Activated T-helper 2 cell treated with anti-CD3 and anti-CD28 coated beads, Interferon-gamma antibody, Interleukin-2, Interleukin-4, amounts not matched to agents 10 μg/mL and 5 μg/mL and 100 μg/mL, durations not matched to agents 14 hours and 24 hours and 36 hours (primary cell): ENCODE data around the gene GLIS1. TPM values are rescaled to one million over a fixed set of nuclear protein-coding genes. Genes with fewer than 3 reads are reported as not detected.

Experiments used
- DNase-seq: peaks from one replicate; pipeline ENCODE4 v3.0.0; 2021; ENCODE audit warnings: low spot score
- H3K27ac Mint-ChIP-seq: one replicate; pipeline ENCODE4 v1.8.0; 2021; ENCODE audit warnings: mixed read lengths
- H3K27me3 Mint-ChIP-seq: one replicate; pipeline ENCODE4 v1.8.0; 2021; ENCODE audit warnings: low read depth, mixed read lengths
- H3K36me3 Mint-ChIP-seq: one replicate; pipeline ENCODE4 v1.8.0; 2021; ENCODE audit warnings: low read depth, mixed read lengths
- H3K4me1 Mint-ChIP-seq: one replicate; pipeline ENCODE4 v1.8.0; 2021; ENCODE audit warnings: low read depth, mixed read lengths
- H3K4me3 Mint-ChIP-seq: one replicate; pipeline ENCODE4 v1.8.0; 2021; ENCODE audit warnings: low read depth, mild to moderate bottlenecking, moderate library complexity, mixed read lengths
- H3K9me3 Mint-ChIP-seq: one replicate; pipeline ENCODE4 v1.8.0; 2021; ENCODE audit warnings: mixed read lengths
- intact Hi-C: fragments of 100-400 bp; cut with micrococcal nuclease; formaldehyde crosslinking; loops from one replicate; pipeline ENCODE4 v1.15.1; 2023
- total RNA-seq: library from RNA; stranded (reverse); gene quantifications from 2 replicates; pipeline ENCODE4 v1.2.3, GENCODE V29; 2022

The GLIS1 gene
- total RNA-seq, 1 donor from 2014 or later, result not detected

DNA sequence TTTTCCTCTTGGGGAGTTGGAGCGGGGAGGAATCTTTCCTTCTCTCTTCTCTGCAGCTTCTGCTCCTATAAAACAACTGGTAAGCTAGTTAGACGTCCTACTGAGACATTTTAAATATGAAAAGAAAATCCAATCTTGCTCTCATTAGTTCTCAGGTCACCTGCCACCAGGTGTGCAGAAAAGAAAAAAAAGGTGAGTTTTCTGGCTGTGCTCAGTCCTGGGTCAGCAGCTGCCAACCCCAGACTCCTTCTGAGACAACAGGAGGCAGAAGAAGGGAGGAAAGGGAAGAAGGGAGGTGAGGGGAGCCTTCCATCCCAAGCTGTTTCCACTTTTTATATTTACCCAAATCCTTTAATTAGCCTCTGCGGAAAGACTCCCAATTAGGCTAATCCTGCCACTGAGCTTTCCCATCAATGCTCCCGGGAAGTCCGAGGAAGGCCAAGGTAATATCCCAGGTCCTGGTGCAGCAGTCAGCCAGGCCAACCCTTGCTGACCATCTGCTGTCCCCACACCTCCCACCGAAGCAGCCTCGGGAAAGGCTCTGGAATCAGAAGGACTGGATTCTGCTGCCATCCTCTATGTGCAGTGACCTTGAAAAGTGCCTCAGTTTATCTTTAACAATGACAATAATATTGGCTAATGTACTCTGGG is 33.4 kb downstream of the GLIS1 start:
- no peaks in the 10 kb centered on the region for H3K36me3 Mint-ChIP-seq
- peaks cover 9% of the 10 kb centered on the region for H3K27me3 Mint-ChIP-seq
- no peak overlapping the region for H3K27ac Mint-ChIP-seq
- no peak overlapping the region for H3K4me3 Mint-ChIP-seq
- no peaks in the 10 kb centered on the region for H3K9me3 Mint-ChIP-seq
- no peak for DNase-seq
- intact Hi-C loops, result no loop called here
- no peaks in the 10 kb centered on the region for H3K4me1 Mint-ChIP-seq

DNA sequence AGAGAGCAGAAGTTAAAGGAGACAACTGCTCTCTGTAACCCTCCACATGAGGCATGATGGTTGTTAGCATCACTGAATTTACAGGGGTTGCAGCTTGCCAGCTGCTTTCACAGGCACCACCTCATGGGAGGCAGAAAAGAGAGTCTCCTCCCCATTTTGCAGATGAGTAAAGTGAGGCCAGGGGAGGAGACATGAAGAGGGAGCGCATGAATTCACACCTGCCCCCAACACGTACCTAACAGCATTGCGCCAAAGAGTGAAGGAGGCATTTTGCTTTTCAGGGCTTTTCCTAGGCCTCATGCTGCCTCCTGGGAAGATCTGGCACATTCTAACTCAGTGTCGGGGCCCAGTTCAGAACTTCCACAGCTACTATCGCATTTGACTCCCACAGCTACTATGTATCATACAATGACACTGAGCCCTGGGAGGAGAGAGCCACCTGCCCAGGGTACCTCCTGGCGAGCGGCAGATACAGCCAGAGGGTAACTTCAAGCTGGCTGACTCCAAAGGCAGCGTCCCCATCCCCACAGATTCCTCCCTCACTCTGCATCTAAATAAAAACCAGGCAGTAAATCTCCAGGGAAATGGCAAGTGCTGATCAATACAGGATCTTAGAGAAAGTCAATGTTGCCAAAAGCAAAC is 34.0 kb downstream of the GLIS1 start:
- H3K27ac Mint-ChIP-seq, result no peak overlapping the region
- H3K4me3 Mint-ChIP-seq, result no peak overlapping the region
- peaks cover 9% of the 10 kb centered on the region for H3K27me3 Mint-ChIP-seq
- H3K36me3 Mint-ChIP-seq, result no peaks in the 10 kb centered on the region
- no peaks in the 10 kb centered on the region for H3K9me3 Mint-ChIP-seq
- DNase-seq, result no peak
- no peaks in the 10 kb centered on the region for H3K4me1 Mint-ChIP-seq
- intact Hi-C loops, result no loop called here

DNA sequence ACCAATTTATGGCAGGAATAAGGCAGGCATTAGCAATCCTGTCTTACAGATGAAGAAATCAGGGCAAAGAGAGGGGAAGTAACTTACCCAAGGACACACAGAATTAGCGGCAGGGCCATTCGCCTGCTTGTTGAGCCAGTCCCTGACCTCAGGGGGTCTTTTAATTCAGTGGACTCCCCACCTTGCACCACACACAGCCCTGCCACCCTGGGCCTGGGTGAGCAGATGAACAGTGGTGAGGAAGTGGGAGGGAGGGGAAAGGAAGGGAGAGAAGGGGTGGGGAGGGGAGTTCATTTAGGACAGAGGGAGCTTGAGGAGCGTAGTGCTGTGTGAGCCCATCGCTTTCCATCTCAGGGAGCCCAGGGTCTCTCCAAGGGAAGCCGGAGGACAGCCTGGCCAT is 34.7 kb downstream of the GLIS1 start:
- H3K4me1 Mint-ChIP-seq, result no peaks in the 10 kb centered on the region
- no peak overlapping the region for H3K4me3 Mint-ChIP-seq
- peaks cover 9% of the 10 kb centered on the region for H3K27me3 Mint-ChIP-seq
- no peak for DNase-seq
- no peak overlapping the region for H3K27ac Mint-ChIP-seq
- H3K36me3 Mint-ChIP-seq, result no peaks in the 10 kb centered on the region
- no peaks in the 10 kb centered on the region for H3K9me3 Mint-ChIP-seq
- intact Hi-C loops, result no loop called here

DNA sequence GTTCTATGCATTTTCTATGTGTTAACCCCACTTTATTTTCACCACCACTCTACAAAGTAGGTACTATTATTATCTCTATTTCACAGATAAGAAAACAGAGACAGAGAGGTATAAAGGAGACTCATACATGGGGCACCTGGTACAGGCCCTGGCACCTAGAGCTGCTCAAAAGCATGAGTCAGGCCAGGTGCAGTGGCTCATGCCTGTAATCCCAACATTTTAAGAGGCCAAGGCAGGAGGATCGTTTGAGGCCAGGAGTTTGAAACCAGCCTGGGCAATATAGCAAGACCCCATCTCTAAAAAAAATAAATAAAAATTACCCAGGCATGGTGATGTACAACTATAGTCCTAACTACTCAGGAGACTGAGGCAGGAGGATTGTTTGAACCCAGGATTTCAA is 35.8 kb downstream of the GLIS1 start:
- H3K27ac Mint-ChIP-seq, result no peak overlapping the region
- no peaks in the 10 kb centered on the region for H3K9me3 Mint-ChIP-seq
- intact Hi-C loops, result no loop called here
- H3K36me3 Mint-ChIP-seq, result no peaks in the 10 kb centered on the region
- H3K4me1 Mint-ChIP-seq, result no peaks in the 10 kb centered on the region
- no peak for DNase-seq
- no peak overlapping the region for H3K4me3 Mint-ChIP-seq
- H3K27me3 Mint-ChIP-seq, result peaks cover 8% of the 10 kb centered on the region

DNA sequence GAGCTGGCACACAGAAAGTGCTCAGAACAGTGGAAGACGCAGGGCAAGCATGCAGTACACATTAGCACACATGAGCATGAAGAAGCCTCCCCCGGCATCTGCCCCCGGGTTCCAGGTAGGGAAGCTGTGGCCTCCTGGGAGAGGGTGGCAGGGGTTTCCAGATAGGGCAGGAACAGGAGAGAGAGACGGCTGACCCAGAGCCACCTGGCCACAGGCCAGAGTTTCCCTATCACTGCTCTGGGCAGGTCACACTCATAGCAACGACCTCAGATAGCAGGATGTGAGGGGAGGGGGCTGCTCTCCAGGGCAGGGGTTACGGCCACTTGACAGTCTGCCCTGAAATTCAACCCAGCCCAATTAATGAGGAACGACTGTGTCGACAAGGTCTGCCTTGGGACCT is 36.6 kb downstream of the GLIS1 start:
- no peak overlapping the region for H3K27ac Mint-ChIP-seq
- no peaks in the 10 kb centered on the region for H3K4me1 Mint-ChIP-seq
- intact Hi-C loops, result no loop called here
- H3K4me3 Mint-ChIP-seq, result no peak overlapping the region
- H3K36me3 Mint-ChIP-seq, result no peaks in the 10 kb centered on the region
- no peak for DNase-seq
- no peaks in the 10 kb centered on the region for H3K9me3 Mint-ChIP-seq
- H3K27me3 Mint-ChIP-seq, result peaks cover 8% of the 10 kb centered on the region

DNA sequence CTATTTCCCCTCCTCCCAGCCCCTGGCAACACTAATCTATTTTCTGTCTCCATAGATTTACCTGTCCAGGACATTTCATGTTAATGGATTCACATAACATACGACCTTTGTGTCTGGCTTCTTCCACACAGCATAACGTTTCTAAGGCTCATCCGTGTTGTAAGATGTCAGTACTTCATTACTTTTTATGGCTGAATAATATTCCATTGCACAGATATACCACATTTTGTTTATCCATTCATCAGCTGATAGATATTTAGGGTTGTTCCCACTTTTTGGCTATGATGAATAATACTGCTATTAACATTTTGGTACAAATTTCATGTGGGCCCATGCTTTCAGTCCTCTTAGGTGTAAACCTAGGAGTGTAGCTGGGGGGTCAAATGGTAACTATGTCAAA is 38.2 kb downstream of the GLIS1 start:
- H3K4me1 Mint-ChIP-seq, result no peaks in the 10 kb centered on the region
- peaks cover 5% of the 10 kb centered on the region for H3K27me3 Mint-ChIP-seq
- no peak overlapping the region for H3K4me3 Mint-ChIP-seq
- no peaks in the 10 kb centered on the region for H3K9me3 Mint-ChIP-seq
- no peaks in the 10 kb centered on the region for H3K36me3 Mint-ChIP-seq
- DNase-seq, result no peak
- no peak overlapping the region for H3K27ac Mint-ChIP-seq
- intact Hi-C loops, result no loop called here

DNA sequence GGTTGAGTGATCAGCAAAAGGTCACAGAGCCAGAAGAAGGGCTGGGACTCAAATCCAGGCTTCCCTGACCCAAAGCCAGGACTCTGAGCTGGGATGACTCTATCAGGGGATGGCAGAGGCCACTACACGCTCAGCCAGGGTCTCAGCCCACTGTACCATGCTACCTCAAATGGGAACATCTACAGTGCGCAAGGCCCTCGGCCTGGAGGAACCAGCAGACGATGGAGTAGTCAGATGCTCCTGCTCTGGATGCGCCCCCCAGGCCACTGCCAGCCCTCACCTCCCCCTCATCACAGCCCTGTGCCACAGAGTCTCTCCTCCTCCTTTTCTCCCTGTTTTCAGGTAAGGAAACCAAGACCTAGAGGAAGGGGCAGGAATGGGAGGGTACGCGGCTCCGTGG is 39.0 kb downstream of the GLIS1 start:
- no peak overlapping the region for H3K27ac Mint-ChIP-seq
- H3K36me3 Mint-ChIP-seq, result no peaks in the 10 kb centered on the region
- no peak overlapping the region for H3K4me3 Mint-ChIP-seq
- H3K9me3 Mint-ChIP-seq, result no peaks in the 10 kb centered on the region
- no peaks in the 10 kb centered on the region for H3K4me1 Mint-ChIP-seq
- intact Hi-C loops, result no loop called here
- no peak for DNase-seq
- peaks cover 5% of the 10 kb centered on the region for H3K27me3 Mint-ChIP-seq

DNA sequence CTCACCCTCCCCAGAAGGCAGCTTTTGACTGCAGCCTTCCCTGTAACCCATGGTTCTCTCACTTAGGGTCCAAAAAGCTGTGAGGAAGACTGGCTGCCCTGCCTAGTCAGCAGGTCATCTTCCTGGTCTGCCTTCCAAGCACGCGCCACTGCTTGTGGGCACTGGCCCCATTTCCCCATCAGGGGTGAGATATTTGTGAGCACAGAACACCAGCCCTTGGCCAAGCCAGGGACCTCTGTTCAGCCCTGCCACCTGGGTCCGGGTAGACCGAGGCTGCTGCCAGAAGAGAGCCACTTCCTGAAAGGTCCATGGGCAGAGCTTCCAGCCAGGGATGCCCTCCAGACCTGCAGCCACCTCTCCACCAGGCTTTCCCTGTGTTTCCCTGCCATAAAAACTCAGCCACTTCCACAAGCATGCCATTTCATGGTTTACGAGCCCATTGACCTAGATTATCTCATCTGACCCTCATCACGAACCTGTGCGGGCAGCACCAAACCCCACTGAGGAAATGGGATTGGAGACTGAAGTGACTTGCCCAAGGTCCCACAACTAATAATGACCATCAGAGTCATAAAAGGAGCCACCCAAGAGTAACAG is 40.5 kb downstream of the GLIS1 start:
- Mint-ChIP-seq H3K36me3 (no peaks in the 10 kb centered on the region), H3K27ac (no peak overlapping the region), H3K4me3 (no peak overlapping the region), H3K9me3 (no peaks in the 10 kb centered on the region), H3K27me3 (no peaks in the 10 kb centered on the region), H3K4me1 (no peaks in the 10 kb centered on the region)
- no peak for DNase-seq
- intact Hi-C loops, result no loop called here

DNA sequence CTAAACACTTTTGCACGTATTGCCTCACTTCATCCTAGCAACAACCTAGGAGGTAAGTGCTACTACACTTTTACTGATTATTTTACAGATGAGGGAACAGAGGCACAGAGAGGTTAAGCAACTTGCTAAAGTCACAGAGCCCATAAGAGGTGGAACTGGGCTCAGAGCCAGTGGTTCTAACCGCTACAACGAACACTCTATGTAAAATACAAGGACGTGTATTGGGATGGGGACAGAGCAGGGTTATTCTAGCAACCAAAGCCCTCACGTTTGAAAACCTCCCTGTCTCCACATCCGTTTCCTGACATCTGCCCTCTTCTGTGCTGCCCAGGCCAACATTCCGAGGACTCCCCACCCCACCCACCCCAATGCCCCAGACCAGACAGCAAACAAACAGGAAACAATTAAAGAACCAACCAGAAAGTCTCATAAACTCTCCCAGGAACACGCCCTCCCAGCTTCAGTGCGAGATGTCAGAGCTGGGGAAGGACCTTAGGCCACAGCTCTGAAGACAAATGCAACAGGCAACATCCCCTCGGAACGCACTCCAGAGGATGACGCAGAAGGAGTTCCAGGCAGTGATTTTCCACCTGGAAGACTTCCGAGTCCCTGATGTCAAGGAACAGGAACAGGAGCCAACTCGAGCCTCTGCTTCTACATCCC is 41.1 kb downstream of the GLIS1 start:
- DNase-seq, result no peak
- H3K36me3 Mint-ChIP-seq, result no peaks in the 10 kb centered on the region
- H3K9me3 Mint-ChIP-seq, result no peaks in the 10 kb centered on the region
- intact Hi-C loops, result no loop called here
- H3K27me3 Mint-ChIP-seq, result no peaks in the 10 kb centered on the region
- no peaks in the 10 kb centered on the region for H3K4me1 Mint-ChIP-seq
- no peak overlapping the region for H3K4me3 Mint-ChIP-seq
- no peak overlapping the region for H3K27ac Mint-ChIP-seq

DNA sequence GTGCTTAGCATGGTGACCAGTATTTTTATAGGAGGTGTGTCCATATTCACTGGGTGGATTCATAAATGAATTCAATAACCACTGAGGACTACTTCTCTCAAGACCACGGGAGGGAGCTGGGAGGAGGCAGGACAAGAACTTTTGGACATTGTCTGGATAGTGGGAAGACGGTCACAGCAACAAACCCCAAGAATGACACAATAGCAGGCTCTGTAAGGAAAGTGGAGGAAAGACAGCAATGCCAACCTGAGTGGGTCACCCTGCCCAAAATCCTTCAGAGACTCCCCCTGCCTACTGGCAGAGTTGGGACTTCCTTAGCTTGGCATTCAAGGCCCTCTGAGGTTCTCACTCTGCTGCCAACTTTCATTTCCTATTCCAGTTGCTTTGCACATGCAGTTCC is 42.0 kb downstream of the GLIS1 start:
- Mint-ChIP-seq H3K27me3 (peaks cover under 1% of the 10 kb centered on the region), H3K9me3 (no peaks in the 10 kb centered on the region)
- intact Hi-C loops, result no loop called here

DNA sequence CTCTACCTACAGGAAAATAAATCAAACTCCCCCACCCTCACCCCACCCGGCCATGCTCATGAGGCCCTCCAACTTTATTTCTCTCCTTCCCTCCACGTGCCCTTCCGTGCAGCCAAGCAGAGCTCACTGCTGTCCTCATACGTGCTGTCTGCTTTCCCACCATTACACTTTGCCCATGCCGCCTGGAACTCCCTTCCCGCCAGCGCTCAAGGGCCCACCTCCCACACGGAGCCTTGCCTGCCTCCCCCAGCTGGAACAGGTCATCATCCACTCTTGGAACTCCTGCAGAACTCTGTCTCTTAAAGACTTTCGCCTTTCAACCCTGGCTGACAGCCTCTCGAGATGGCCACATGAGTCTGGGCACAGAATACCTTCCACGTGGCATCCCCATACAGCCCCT is 42.4 kb downstream of the GLIS1 start:
- H3K27me3 Mint-ChIP-seq, result peaks cover 2% of the 10 kb centered on the region
- intact Hi-C loops, result no loop called here
- H3K4me3 Mint-ChIP-seq, result no peak overlapping the region
- H3K9me3 Mint-ChIP-seq, result no peaks in the 10 kb centered on the region
- no peaks in the 10 kb centered on the region for H3K4me1 Mint-ChIP-seq
- no peaks in the 10 kb centered on the region for H3K36me3 Mint-ChIP-seq
- no peak for DNase-seq
- no peak overlapping the region for H3K27ac Mint-ChIP-seq

More for the DNA sequence above, 42.0 kb downstream of the GLIS1 start:
- Mint-ChIP-seq H3K4me1 (no peaks in the 10 kb centered on the region), H3K36me3 (no peaks in the 10 kb centered on the region), H3K4me3 (no peak overlapping the region), H3K27ac (no peak overlapping the region)
- no peak for DNase-seq

DNA sequence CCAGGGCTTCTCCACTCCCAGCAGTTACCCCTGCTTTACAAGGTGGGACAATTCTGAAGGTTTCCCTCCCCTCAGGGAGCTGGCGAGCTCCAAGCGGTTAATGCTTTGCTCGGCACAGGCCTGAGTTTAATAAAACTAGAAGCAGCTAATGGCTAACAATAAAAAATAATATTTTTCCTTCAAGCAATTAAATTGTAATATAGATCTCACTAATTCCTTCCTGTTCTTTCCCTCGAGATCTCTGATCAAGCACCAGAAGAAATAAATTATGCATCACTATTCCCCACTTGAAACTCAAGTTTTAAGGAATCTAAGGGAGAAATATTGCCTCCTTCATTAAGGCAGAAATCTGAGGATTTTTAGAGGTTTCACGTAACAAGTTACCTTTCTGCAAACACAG is 42.9 kb downstream of the GLIS1 start:
- Mint-ChIP-seq H3K9me3 (no peaks in the 10 kb centered on the region), H3K27ac (no peak overlapping the region), H3K4me3 (no peak overlapping the region), H3K27me3 (peaks cover 2% of the 10 kb centered on the region), H3K36me3 (no peaks in the 10 kb centered on the region), H3K4me1 (no peaks in the 10 kb centered on the region)
- intact Hi-C loops, result no loop called here
- DNase-seq, result no peak

DNA sequence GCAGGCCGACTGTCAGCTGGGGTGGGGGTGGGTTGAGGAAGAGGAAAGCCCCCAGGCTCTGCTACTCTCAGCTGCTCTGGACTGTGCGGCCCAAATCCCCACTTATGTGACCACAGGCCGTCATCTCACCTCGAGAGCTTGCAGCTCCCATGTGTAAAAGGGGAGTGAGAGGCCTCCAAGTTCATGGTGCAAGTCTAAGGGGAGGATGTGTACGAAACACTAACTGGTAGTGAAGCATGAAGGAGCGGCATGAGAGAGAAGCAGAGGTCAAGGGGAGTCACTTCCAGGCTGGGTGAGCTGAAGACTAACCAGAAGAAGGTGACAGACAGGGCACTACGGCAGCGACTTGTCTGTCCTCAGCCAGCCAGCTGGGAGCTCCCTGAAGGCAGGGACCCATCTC is 43.8 kb downstream of the GLIS1 start:
- peaks cover 2% of the 10 kb centered on the region for H3K27me3 Mint-ChIP-seq
- H3K27ac Mint-ChIP-seq, result no peak overlapping the region
- DNase-seq, result no peak
- intact Hi-C loops, result no loop called here
- no peaks in the 10 kb centered on the region for H3K4me1 Mint-ChIP-seq
- H3K4me3 Mint-ChIP-seq, result no peak overlapping the region
- H3K9me3 Mint-ChIP-seq, result no peaks in the 10 kb centered on the region
- no peaks in the 10 kb centered on the region for H3K36me3 Mint-ChIP-seq
